Measurements from ENCODE around the gene FAM20C.

Gene FAM20C

GRCh38 chr7:300546-301290, 108.3 kb downstream of the FAM20C start:
- H3K4me3 ChIP-seq (ENCODE audit: low read depth, low read length) = no peak overlapping the region
- no peaks in the 10 kb centered on the region for H3K36me3 ChIP-seq (ENCODE audit: control insufficient read depth in 2 of 2, insufficient read depth in 1 of 2, low read length in 2 of 2)
- TF ChIP-seq ZNF18 (tag by site-specific recombination; IDR thresholded peaks at IDR 0.05) (0 out of 2 replicates have a peak, but pooled peaks have one; percentile 19), ZBTB44 (tag by site-specific recombination; IDR thresholded peaks at IDR 0.05) (no peak), ZNF792 (tag by site-specific recombination; IDR thresholded peaks at IDR 0.05) (no peak)
- H3K4me1 ChIP-seq (ENCODE audit: control insufficient read depth, insufficient read depth, low read length) = no peaks in the 10 kb centered on the region
- no peaks in the 10 kb centered on the region for H3K9me3 ChIP-seq (ENCODE audit: control insufficient read depth, insufficient read depth, low read depth, low read length)
- no peak overlapping the region for H3K27ac ChIP-seq (ENCODE audit: extremely low read depth, low read depth, low read length)
- ChIA-PET CTCF (no interaction called here), POLR2A (no interaction called here)

DNA sequence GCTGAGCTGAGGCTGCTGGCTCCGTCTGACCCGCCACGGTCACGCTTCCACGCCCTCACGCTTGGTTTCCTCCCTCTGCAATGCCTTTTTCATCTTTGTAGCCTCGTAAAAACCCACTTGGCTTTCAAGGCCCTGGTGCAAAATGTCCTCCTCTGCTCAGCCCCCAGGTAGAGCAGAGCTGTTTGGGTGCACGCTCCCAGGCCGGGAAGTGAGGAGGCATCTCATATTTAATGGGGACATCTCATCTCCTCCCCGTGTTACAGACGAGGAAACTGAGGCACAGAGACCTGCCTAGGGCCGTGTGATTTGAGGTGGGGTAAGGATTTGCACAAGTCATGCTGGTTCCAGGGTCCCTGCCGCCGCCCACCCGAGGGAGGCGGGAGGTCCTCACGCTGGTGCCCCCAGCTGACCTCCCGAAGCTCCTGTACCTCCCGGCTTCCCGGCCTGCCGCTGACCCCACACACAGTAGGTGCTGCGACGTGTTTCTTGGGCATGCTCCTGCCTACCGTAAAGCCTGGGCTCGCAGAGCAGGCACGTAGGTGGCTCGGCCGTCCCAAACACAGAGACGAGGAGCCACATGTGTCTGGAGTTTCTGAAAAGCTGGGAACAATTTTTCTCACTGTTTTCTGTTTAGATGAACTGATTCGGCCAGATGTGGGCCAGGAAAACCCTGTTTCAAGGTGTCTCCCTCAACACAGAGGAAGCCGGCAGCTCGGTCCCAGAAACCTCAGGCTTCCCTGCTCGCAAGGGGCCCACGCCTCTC, 109.1 kb downstream of the FAM20C start:
- Histone ChIP-seq H3K9me3 (ENCODE audit: control insufficient read depth, insufficient read depth, low read depth, low read length) (no peaks in the 10 kb centered on the region), H3K4me1 (ENCODE audit: control insufficient read depth, insufficient read depth, low read length) (no peaks in the 10 kb centered on the region), H3K4me3 (ENCODE audit: low read depth, low read length) (no peak overlapping the region), H3K27ac (ENCODE audit: extremely low read depth, low read depth, low read length) (no peak overlapping the region), H3K36me3 (ENCODE audit: control insufficient read depth in 2 of 2, insufficient read depth in 1 of 2, low read length in 2 of 2) (no peaks in the 10 kb centered on the region)
- ChIA-PET POLR2A (no interaction called here), CTCF (interaction anchor here (0.7 kb wide), 1 partner anchor 22 kb away, joined by 3 read pairs; no protein-coding TSS in a partner anchor)
- TF ChIP-seq ZSCAN30 (tag by site-specific recombination; IDR thresholded peaks at IDR 0.05) (no peak), ZNF398 (tag by site-specific recombination; IDR thresholded peaks at IDR 0.05) (no peak), KLF10 (tag by site-specific recombination; IDR thresholded peaks at IDR 0.05) (no peak), ZNF169 (tag by site-specific recombination; IDR thresholded peaks at IDR 0.05) (no peak), FEZF1 (tag by site-specific recombination; IDR thresholded peaks at IDR 0.05) (no peak), ZNF624 (tag by site-specific recombination; IDR thresholded peaks at IDR 0.05) (no peak), ZNF354C (tag by site-specific recombination; IDR thresholded peaks at IDR 0.05; ENCODE audit: borderline replicate concordance, low read depth) (no peak), ZNF610 (tag by site-specific recombination; IDR thresholded peaks at IDR 0.05; ENCODE audit: borderline replicate concordance) (no peak), ZNF768 (tag by site-specific recombination; IDR thresholded peaks at IDR 0.05) (no peak), ZNF776 (tag by site-specific recombination; IDR thresholded peaks at IDR 0.05; ENCODE audit: borderline replicate concordance) (no peak), GLIS2 (tag by site-specific recombination; IDR thresholded peaks at IDR 0.05) (no peak), ZNF747 (tag by site-specific recombination; IDR thresholded peaks at IDR 0.05) (no peak), RBAK (tag by site-specific recombination; IDR thresholded peaks at IDR 0.05) (no peak), MZF1 (tag by site-specific recombination; IDR thresholded peaks at IDR 0.05; ENCODE audit: borderline replicate concordance) (no peak), ZNF248 (tag by site-specific recombination; IDR thresholded peaks at IDR 0.05) (no peak)
